NCI-H146 (cell line): ENCODE results near the gene DNAH17.

Source experiments
- DNase-seq: peaks from one replicate; lab custom pipeline; 2025; lab: John Stamatoyannopoulos, UW

DNAH17 gene

GRCh38 chr17:78411241-78411857 lies 165.8 kb downstream of the DNAH17 start:
- DNase-seq = no peak

DNA sequence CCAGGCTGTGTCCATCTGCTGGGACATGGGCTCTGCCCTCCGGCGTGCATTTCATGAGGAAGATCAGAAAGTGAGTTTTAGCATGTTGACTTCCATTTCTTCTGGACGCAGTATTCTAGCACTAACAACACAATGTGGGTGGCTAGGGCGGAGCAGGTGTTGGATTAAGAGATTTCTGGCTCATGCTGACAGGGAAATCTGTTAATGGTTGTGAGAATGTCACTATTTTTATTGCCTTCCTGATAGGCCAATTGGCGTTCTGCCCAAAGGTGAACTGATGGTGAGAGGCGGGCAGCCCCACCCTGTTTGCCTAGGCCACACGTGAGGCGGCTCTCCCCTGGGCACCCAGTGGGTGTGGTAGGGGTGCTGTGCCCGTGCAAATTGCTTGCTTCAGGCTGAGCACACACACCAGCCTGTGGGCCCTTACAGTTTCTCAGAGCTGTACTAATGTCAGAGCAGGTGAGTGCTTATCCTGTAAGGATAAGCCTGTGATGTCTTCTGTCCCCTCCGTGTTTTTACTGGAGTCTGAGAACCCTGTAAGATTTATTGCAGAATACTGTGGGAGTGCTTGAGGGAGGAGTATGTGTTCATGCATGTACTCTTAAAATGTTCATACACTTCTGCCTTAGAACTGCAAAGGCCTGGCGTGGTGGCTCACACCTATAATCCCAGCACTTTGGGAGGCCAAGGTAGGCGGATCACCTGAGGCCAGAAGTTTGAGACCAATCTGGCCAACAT lies 167.8 kb downstream of the DNAH17 start:
- DNase-seq = peak; percentile 91

DNA sequence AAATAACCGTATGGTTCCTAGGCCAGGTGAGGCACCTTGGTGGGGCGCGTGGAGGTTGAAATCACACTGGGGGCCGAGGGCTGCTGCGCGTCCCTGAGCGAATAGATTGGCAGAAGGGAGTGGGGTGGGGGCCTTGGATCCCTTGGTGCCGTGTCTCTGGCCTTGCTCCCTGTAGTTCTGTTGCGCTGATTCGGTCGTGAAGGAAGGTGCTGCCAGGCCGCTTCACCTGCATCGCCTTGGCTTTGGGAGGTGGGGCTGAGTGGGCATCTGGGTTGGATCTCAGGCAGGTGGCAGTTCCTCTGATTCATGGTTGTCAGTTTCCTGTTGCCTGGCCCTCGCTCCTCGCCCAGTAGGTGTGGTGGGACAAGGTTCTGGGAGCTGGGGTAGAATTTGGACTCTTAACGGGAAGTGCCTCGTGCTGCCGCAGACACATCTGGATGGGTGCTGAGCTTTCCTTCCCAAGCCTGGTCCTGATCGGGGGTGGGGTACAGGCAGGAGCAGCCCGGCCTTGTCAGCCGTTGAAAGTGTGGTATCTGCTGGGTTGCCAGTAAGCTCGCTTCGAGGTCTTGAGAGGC lies 168.6 kb downstream of the DNAH17 start:
- no peak for DNase-seq

- DNase-seq = no peak
Observed at GRCh38 chr17:78407387-78408000, 169.7 kb downstream of the DNAH17 start.

GRCh38 chr17:78406920-78407319 lies 170.3 kb downstream of the DNAH17 start:
- no peak for DNase-seq

DNA sequence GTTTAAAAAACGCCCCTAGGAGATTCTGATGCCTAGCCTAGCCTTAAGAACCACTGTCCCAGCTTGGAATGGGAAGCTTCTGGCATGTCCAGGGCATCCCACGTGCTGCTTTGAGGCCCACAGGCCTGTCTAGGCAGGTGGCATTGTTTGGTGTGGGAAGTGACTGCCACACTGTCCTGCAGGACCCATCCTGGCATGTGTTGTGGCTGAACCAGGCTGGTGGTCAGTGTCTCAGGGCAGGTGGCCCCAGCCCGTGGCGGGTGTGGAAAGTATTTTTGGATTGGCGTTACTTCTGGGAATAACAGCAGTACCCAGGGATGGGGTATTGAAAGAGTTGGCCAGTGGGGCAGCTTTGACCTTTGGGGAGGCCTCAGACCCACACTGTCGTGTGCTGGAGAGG lies 170.8 kb downstream of the DNAH17 start:
- DNase-seq = no peak

- DNase-seq = no peak
Observed at GRCh38 chr17:78403822-78404221, 173.4 kb downstream of the DNAH17 start.

DNA sequence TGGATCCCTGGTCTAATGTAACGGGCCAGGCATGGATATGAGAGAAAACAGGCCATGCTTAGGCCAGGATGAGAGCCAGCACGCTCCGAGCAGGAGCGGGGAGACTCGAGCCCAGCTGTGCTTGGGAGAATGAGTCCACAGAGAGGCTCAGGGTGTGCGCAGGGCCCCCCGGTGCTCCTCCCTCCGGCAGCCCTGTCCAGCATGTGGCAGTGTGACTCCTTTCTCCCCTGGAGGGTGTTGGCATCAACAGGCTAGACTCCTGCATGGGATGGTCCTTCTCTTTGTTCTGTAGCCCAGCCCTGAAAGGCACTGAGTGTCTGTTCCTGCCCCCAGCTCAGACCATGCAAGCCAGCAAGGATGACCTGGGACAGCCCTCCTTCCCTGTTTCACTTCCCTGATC lies 175.3 kb downstream of the DNAH17 start:
- no peak for DNase-seq

DNA sequence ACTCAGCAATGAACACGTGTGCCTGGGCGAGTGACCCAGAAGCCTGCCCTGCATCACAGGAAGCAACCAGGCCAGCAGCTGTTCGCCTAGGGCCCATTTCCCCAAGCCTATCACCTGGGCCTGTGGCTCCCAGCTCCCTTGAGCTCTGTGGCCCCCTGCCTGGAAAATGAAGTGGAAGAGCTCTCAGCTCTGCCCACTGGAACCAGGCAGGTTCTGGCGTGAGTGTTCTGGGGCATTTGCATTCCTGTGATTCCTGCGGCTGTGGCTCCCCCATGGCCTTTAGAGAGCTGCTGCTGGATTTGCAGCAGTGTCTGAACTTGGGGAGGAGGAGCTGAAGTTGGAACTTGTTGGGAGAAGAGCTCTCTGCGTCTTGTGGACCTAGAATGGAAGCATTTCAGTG lies 175.9 kb downstream of the DNAH17 start:
- no peak for DNase-seq

GRCh38 chr17:78400581-78401240 lies 176.5 kb downstream of the DNAH17 start:
- DNase-seq = no peak

DNA sequence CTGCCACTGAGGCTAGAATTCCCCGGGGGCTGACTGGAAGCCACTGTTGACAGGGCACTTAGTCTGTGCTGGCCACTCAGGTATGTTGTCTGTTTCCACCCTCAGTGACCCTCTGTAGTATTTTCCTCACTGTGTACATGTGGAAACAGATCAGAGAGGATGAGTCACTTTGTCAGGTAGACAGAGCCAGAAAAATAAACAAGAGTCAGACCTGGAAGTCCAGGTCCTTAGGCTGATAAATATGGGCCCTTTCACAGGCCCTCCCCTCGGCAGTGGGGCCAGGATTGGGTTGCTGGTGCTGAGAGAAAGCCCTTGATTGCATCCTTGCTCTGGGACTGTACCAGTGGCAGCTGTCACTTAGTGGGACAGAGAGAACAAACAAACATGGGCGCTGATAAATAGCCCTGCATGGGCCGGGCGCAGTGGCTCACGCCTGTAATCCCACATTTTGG lies 177.5 kb downstream of the DNAH17 start:
- no peak for DNase-seq

DNA sequence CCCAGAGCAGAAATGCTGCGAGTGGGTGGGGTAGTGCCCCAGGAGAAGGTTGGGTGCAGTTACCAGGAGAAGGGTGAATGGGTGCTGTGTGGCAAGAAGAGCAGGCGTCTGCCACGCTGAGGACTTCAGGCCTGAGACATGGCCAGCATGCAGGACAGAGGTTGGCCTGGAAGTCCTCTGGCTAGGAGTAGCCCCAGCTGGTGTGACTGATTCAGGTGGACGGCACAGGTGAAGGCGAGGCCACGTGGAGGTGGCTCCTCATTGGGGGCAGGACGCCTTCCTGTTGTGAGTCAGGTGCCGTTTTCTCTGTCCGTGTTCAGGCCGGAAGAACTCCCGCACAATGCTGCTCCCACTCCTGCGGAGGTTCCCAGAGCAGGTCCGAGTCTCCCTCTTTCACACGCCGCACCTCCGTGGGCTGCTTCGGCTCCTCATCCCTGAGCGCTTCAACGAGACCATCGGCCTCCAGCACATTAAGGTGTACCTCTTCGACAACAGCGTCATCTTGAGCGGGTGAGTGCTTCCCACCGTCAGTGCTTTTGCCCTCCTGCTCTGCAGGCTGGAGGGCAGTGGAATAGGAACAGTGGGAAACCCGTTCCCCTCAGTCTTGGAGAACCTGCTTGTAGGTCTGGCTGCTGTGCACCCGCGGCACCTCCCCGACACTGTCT lies 178.0 kb downstream of the DNAH17 start:
- DNase-seq = no peak

- no peak for DNase-seq
Observed at GRCh38 chr17:78398390-78398789, 178.8 kb downstream of the DNAH17 start.

GRCh38 chr17:78397681-78398101 lies 179.5 kb downstream of the DNAH17 start:
- no peak for DNase-seq

- no peak for DNase-seq
Observed at GRCh38 chr17:78396441-78397337, 180.5 kb downstream of the DNAH17 start.

DNA sequence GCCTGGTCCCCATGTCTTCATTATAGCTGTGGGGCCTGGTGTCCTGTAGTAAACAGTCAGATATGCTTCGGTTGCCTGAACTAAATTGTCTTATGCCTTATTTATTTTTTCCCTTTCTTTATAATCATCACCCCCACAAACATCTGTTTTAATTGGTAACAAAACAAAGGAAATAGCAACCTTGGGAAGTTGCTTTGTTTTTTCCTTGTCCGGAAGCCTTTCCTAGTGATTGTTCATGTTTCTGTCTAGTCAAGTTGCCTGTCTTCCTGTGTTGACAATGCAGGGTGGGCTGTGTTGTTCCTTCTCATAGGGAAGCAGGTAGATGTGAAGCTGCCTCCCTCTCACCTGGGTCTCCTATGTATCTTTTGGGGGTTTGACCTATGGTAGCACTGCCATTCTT lies 182.0 kb downstream of the DNAH17 start:
- no peak for DNase-seq

- DNase-seq = peak; percentile 99
Observed at GRCh38 chr17:78394209-78394608, 183.0 kb downstream of the DNAH17 start.

DNA sequence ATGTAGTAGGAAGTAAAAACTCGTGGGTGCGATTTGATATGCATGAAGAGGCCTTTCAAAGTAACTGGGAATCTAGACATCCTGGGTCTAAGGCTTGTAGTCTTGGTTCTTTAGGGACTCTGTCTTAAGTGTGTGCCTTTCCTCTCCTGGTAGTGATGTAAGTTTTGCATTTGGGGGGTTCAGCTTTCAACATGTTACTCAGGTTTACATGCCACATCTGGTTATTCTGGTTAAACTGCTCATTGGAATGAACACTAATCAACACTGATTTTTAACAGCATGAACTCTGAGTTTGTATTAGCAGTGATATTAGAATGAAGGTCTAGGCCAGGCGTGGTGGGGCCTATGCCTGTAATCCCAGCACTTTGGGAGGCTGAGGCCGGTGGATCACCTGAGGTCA lies 183.6 kb downstream of the DNAH17 start:
- DNase-seq = no peak

DNA sequence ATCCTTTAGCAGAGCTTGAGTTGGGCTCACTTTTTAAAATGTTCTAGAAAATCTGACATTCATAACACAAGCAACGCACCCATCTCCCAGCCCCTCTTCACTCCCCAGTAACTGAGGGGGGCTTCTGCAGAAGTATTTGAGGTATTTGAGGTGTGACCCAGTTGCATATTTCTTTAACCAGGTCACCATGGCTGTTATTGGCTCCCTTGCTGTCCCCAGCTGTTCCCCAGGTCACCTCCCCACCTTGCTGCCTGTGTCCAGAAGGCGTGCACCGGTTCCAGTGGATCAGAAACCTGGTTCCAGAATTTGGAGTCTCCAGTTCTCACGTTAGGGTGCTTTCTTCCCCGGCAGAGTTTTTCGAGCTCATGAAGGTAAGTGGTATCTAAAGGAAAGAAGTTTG lies 184.9 kb downstream of the DNAH17 start:
- no peak for DNase-seq

GRCh38 chr17:78391843-78392242 lies 185.4 kb downstream of the DNAH17 start:
- no peak for DNase-seq

GRCh38 chr17:78391051-78391431 lies 186.2 kb downstream of the DNAH17 start:
- no peak for DNase-seq
